ENCODE results near the gene PPP6R1. TPM values are rescaled to one million over a fixed set of nuclear protein-coding genes. Genes with fewer than 3 reads are reported as not detected.

The PPP6R1 gene
- total RNA-seq, 2 experiments from 2014 or later, result 172 to 182 TPM

- ATAC-seq (ENCODE audit: poor library complexity), result no peak
- H3K27me3 Mint-ChIP-seq, result no peaks in the 10 kb centered on the region
- no peak overlapping the region for H3K4me3 Mint-ChIP-seq
- Histone ChIP-seq H3K4me3 (ENCODE audit: low read length) (no peak overlapping the region), H3K27me3 (ENCODE audit: control insufficient read depth in 1 of 2, insufficient read depth in 2 of 2, low read length in 2 of 2) (no peaks in the 10 kb centered on the region), H3K27ac (ENCODE audit: low read depth in 1 of 2, low read length in 2 of 2) (no peak overlapping the region), H3K4me1 (ENCODE audit: insufficient read depth, low read length) (peaks cover 5% of the 10 kb centered on the region), H3K36me3 (ENCODE audit: insufficient read depth, low read length) (peaks cover 94% of the 10 kb centered on the region), H3K9me3 (ENCODE audit: control insufficient read depth in 1 of 2, insufficient read depth in 1 of 2, low read length in 2 of 2) (no peaks in the 10 kb centered on the region)
- DNase-seq, result no peak
- ChIA-PET POLR2A (interaction anchor here (1.7 kb wide), 1 partner anchor 17 kb away, joined by 4 read pairs; the partner anchor contains the start of gene PPP6R1), CTCF (interaction anchor here (0.5 kb wide), 1 partner anchor 10 kb away, joined by 3 read pairs; no protein-coding TSS in a partner anchor)
- H3K27ac Mint-ChIP-seq, result no peak overlapping the region
- no peaks in the 10 kb centered on the region for H3K9me3 Mint-ChIP-seq
- H3K4me1 Mint-ChIP-seq (ENCODE audit: low read depth), result no peaks in the 10 kb centered on the region
- peaks cover 69% of the 10 kb centered on the region for H3K36me3 Mint-ChIP-seq (ENCODE audit: low read depth)
- intact Hi-C loops (cut with DNase I, micrococcal nuclease), result no loop called here
- TF ChIP-seq CTCF (IDR thresholded peaks at IDR 0.05), result no peak
Observed at GRCh38 chr19:55241935-55242464, 16.8 kb downstream of the PPP6R1 start.

- no peaks in the 10 kb centered on the region for H3K27me3 ChIP-seq (ENCODE audit: control insufficient read depth in 1 of 2, insufficient read depth in 2 of 2, low read length in 2 of 2)
- Mint-ChIP-seq H3K27me3 (no peaks in the 10 kb centered on the region), H3K9me3 (no peaks in the 10 kb centered on the region), H3K4me1 (ENCODE audit: low read depth) (no peaks in the 10 kb centered on the region), H3K27ac (no peak overlapping the region), H3K4me3 (no peak overlapping the region), H3K36me3 (ENCODE audit: low read depth) (peaks cover 71% of the 10 kb centered on the region)
- DNase-seq (no peak), ATAC-seq (ENCODE audit: poor library complexity) (no peak)
- intact Hi-C loops (cut with DNase I, micrococcal nuclease), result no loop called here
- CTCF ChIA-PET, result no interaction called here
- no peaks in the 10 kb centered on the region for H3K9me3 ChIP-seq (ENCODE audit: control insufficient read depth in 1 of 2, insufficient read depth in 1 of 2, low read length in 2 of 2)
- POLR2A ChIA-PET, result interaction anchor here (1.7 kb wide), 1 partner anchor 18 kb away, joined by 4 read pairs; the partner anchor contains the start of gene PPP6R1
- peaks cover 2% of the 10 kb centered on the region for H3K4me1 ChIP-seq (ENCODE audit: insufficient read depth, low read length)
- no peak overlapping the region for H3K4me3 ChIP-seq (ENCODE audit: low read length)
- no peak overlapping the region for H3K27ac ChIP-seq (ENCODE audit: low read depth in 1 of 2, low read length in 2 of 2)
- no peak for TF ChIP-seq CTCF (IDR thresholded peaks at IDR 0.05)
- peaks cover 94% of the 10 kb centered on the region for H3K36me3 ChIP-seq (ENCODE audit: insufficient read depth, low read length)
Observed at GRCh38 chr19:55241143-55241934, 17.5 kb downstream of the PPP6R1 start.

DNA sequence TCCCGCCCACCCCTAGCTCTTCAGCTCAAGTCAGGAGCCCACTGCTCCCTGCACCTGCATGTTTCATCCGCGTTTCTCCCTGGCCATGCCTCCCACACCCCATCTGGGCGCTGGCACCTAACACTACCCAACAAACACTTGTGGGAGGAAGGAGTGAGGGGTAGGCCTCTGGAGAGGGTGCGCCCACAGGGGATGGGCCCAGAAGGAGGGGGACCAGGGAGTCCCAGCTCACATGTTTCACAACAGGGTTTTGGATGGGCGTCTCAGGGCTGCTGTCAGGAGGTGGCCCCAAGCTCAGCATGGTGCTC lies 18.1 kb downstream of the PPP6R1 start:
- H3K4me1 ChIP-seq (ENCODE audit: insufficient read depth, low read length), result peaks cover 2% of the 10 kb centered on the region
- DNase-seq, result no peak
- H3K27ac ChIP-seq (ENCODE audit: low read depth in 1 of 2, low read length in 2 of 2), result no peak overlapping the region
- no peak overlapping the region for H3K4me3 ChIP-seq (ENCODE audit: low read length)
- Mint-ChIP-seq H3K27ac (no peak overlapping the region), H3K9me3 (no peaks in the 10 kb centered on the region), H3K4me1 (ENCODE audit: low read depth) (no peaks in the 10 kb centered on the region), H3K27me3 (no peaks in the 10 kb centered on the region), H3K36me3 (ENCODE audit: low read depth) (peaks cover 74% of the 10 kb centered on the region), H3K4me3 (no peak overlapping the region)
- ATAC-seq (ENCODE audit: poor library complexity), result no peak
- intact Hi-C loops (cut with DNase I, micrococcal nuclease), result no loop called here
- no peak for TF ChIP-seq CTCF (IDR thresholded peaks at IDR 0.05)
- POLR2A ChIA-PET, result interaction anchor here (0.8 to 1.7 kb wide), 2 partner anchors 13 to 19 kb away, joined by 3 to 4 read pairs; partner anchors contain the start of gene PPP6R1
- no peaks in the 10 kb centered on the region for H3K9me3 ChIP-seq (ENCODE audit: control insufficient read depth in 1 of 2, insufficient read depth in 1 of 2, low read length in 2 of 2)
- peaks cover 94% of the 10 kb centered on the region for H3K36me3 ChIP-seq (ENCODE audit: insufficient read depth, low read length)
- CTCF ChIA-PET, result no interaction called here
- no peaks in the 10 kb centered on the region for H3K27me3 ChIP-seq (ENCODE audit: control insufficient read depth in 1 of 2, insufficient read depth in 2 of 2, low read length in 2 of 2)

Measured in CD4-positive, alpha-beta T cell (primary cell).